H9 (cell line): ENCODE measurements around the gene EZH2. TPM values are rescaled to one million over a fixed set of nuclear protein-coding genes. Genes with fewer than 3 reads are reported as not detected.

Experiments used
- DNase-seq: peaks from one replicate; pipeline ENCODE4 v3.0.0-alpha.2; 2017
- H2AFZ ChIP-seq: one replicate; pipeline ENCODE4 v1.6.1; 2013; ENCODE audit warnings: mild to moderate bottlenecking, low read length, control low read depth, moderate library complexity
- H2AK5ac ChIP-seq: 2 replicates; pipeline ENCODE4 v1.6.1; 2013; ENCODE audit warnings: low read length, control low read depth, mixed read lengths; ENCODE audit not compliant: insufficient read length
- H2BK120ac ChIP-seq: one replicate; pipeline ENCODE4 v1.6.1; 2013; ENCODE audit warnings: low read depth, mild to moderate bottlenecking, low read length, control low read depth, inconsistent platforms; ENCODE audit not compliant: poor library complexity, severe bottlenecking
- H2BK12ac ChIP-seq: 2 replicates; pipeline ENCODE4 v1.6.1; 2013; ENCODE audit warnings: low read length, control low read depth, mixed read lengths, low read depth; ENCODE audit not compliant: insufficient read length
- H2BK15ac ChIP-seq: 2 replicates; pipeline ENCODE4 v1.6.1; 2013; ENCODE audit warnings: low read depth, low read length, control low read depth
- H2BK20ac ChIP-seq: one replicate; pipeline ENCODE4 v1.6.1; 2013; ENCODE audit warnings: low read depth, mild to moderate bottlenecking, low read length, control low read depth, inconsistent platforms; ENCODE audit not compliant: poor library complexity, severe bottlenecking
- H2BK5ac ChIP-seq: 2 replicates; pipeline ENCODE4 v1.6.1; 2013; ENCODE audit warnings: low read length, control low read depth, mixed read lengths; ENCODE audit not compliant: insufficient read length
- H3K14ac ChIP-seq: 2 replicates; pipeline ENCODE4 v1.6.1; 2013; ENCODE audit warnings: low read length, control low read depth; ENCODE audit not compliant: insufficient read depth
- H3K18ac ChIP-seq: 2 replicates; pipeline ENCODE4 v1.6.1; 2013; ENCODE audit warnings: low read depth, mild to moderate bottlenecking, mixed read lengths, low read length, control low read depth; ENCODE audit not compliant: insufficient read length
- H3K23ac ChIP-seq: 2 replicates; pipeline ENCODE4 v1.6.1; 2013; ENCODE audit warnings: low read length, control low read depth, mixed read lengths, low read depth; ENCODE audit not compliant: insufficient read length
- H3K23me2 ChIP-seq: 2 replicates; pipeline ENCODE4 v1.6.1; 2013; ENCODE audit warnings: low read depth, mild to moderate bottlenecking, mixed read lengths, low read length, control low read depth; ENCODE audit not compliant: insufficient read length, poor library complexity, severe bottlenecking
- H3K27ac ChIP-seq: 2 replicates; pipeline ENCODE4 v1.5.1; 2013; ENCODE audit warnings: low read length, control low read depth, mixed read lengths, low read depth; ENCODE audit not compliant: insufficient read length
- H3K27me3 ChIP-seq: 2 replicates; pipeline ENCODE4 v1.6.1; 2013; ENCODE audit warnings: low read length, control low read depth, inconsistent platforms; ENCODE audit not compliant: insufficient read depth
- H3K4ac ChIP-seq: 2 replicates; pipeline ENCODE4 v1.6.1; 2013; ENCODE audit warnings: low read depth, mild to moderate bottlenecking, control low read depth, inconsistent platforms, low read length, moderate library complexity
- H3K4me1 ChIP-seq: 2 replicates; pipeline ENCODE4 v1.6.1; 2013; ENCODE audit warnings: low read length, control low read depth, inconsistent platforms; ENCODE audit not compliant: insufficient read depth
- H3K4me2 ChIP-seq: 2 replicates; pipeline ENCODE4 v1.6.1; 2013; ENCODE audit warnings: low read length, control low read depth, mixed read lengths; ENCODE audit not compliant: insufficient read length, insufficient read depth
- H3K56ac ChIP-seq: 2 replicates; pipeline ENCODE4 v1.6.1; 2013; ENCODE audit warnings: low read depth, mild to moderate bottlenecking, mixed read lengths, low read length, control low read depth; ENCODE audit not compliant: insufficient read length
- H3K79me1 ChIP-seq: 2 replicates; pipeline ENCODE4 v1.6.1; 2013; ENCODE audit warnings: low read depth, mild to moderate bottlenecking, moderate library complexity, low read length, control low read depth, inconsistent platforms; ENCODE audit not compliant: insufficient read depth, poor library complexity, severe bottlenecking
- H3K79me2 ChIP-seq: 2 replicates; pipeline ENCODE4 v1.6.1; 2013; ENCODE audit warnings: low read length, control low read depth, inconsistent platforms; ENCODE audit not compliant: insufficient read depth
- H3K9ac ChIP-seq: 2 replicates; pipeline ENCODE4 v1.6.1; 2013; ENCODE audit warnings: low read length, control low read depth, mixed read lengths; ENCODE audit not compliant: insufficient read length; ENCODE audit errors: extremely low read depth
- H3K9me3 ChIP-seq: one replicate; pipeline ENCODE4 v1.6.1; 2013; ENCODE audit warnings: low read depth, low read length, inconsistent platforms; ENCODE audit not compliant: control insufficient read depth
- H3T11ph ChIP-seq: one replicate; pipeline ENCODE4 v1.6.1; 2013; ENCODE audit warnings: mild to moderate bottlenecking, low read length, control low read depth, inconsistent platforms
- H4K20me1 ChIP-seq: one replicate; pipeline ENCODE4 v1.6.1; 2013; ENCODE audit not compliant: control insufficient read depth, insufficient read length, insufficient read depth
- H4K5ac ChIP-seq: 2 replicates; pipeline ENCODE4 v1.6.1; 2013; ENCODE audit warnings: low read depth, mild to moderate bottlenecking, mixed read lengths, low read length, control low read depth; ENCODE audit not compliant: insufficient read length
- H4K8ac ChIP-seq: replicated peaks from 2 replicates; pipeline ENCODE4 v1.6.1; 2013; ENCODE audit warnings: low read length, control low read depth, mixed read lengths, low read depth; ENCODE audit not compliant: insufficient read length
- H4K91ac ChIP-seq: 2 replicates; pipeline ENCODE4 v1.6.1; 2013; ENCODE audit warnings: low read depth, mild to moderate bottlenecking, moderate library complexity, mixed read lengths, low read length, control low read depth; ENCODE audit not compliant: insufficient read length
- H3K27ac Mint-ChIP-seq, 3 experiments: 2 replicates in 2 of 3; 3 replicates in 1 of 3; pipeline ENCODE4 v1.8.0; 2020 to 2021; ENCODE audit warnings: mixed read lengths in 3 of 3, mild to moderate bottlenecking in 1 of 3, moderate library complexity in 1 of 3
- H3K27me3 Mint-ChIP-seq: 2 replicates; pipeline ENCODE4 v1.8.0; 2021; ENCODE audit warnings: low read depth, mild to moderate bottlenecking, moderate library complexity, mixed read lengths
- H3K36me3 Mint-ChIP-seq, 3 experiments: 2 replicates in 2 of 3; 3 replicates in 1 of 3; pipeline ENCODE4 v1.8.0; 2020 to 2021; ENCODE audit warnings: low read depth in 3 of 3, mixed read lengths in 3 of 3; ENCODE audit not compliant: insufficient read depth in 1 of 3
- H3K4me1 Mint-ChIP-seq, 2 experiments: 2 replicates each; pipeline ENCODE4 v1.8.0; 2020; ENCODE audit warnings: mixed read lengths in 2 of 2
- H3K4me3 Mint-ChIP-seq, 2 experiments: 2 replicates in 1 of 2; 3 replicates in 1 of 2; pipeline ENCODE4 v1.8.0; 2020 to 2021; ENCODE audit warnings: mild to moderate bottlenecking in 2 of 2, mixed read lengths in 2 of 2, moderate library complexity in 1 of 2
- H3K9me3 Mint-ChIP-seq, 2 experiments: 2 replicates in 1 of 2; 3 replicates in 1 of 2; pipeline ENCODE4 v1.8.0; 2020; ENCODE audit warnings: mild to moderate bottlenecking in 2 of 2, mixed read lengths in 2 of 2, moderate library complexity in 1 of 2
- WGBS: extraction: QIAGEN DNeasy Blood & Tissue Kit; methylation state at CpG from one replicate; pipeline ENCODE4 v1.1.7; 2013; ENCODE audit warnings: missing lambda C conversion rate, low lambda C conversion rate, mixed read lengths; ENCODE audit not compliant: insufficient read length; ENCODE audit errors: extremely low coverage; 5-methylcytosine and 5-hydroxymethylcytosine counted together
- total RNA-seq: library from RNA; stranded (reverse); gene quantifications from 2 replicates; pipeline ENCODE4 v1.2.1, GENCODE V29; 2021
- TF ChIP-seq, protein P1 (sequence below): fragments of 200-600 bp; sonication (generic); conservative IDR thresholded peaks from 3 replicates; pipeline ENCODE4 v1.8.0; 2021; ENCODE audit warnings: antibody characterized with exemption, mild to moderate bottlenecking

Gene EZH2
- total RNA-seq, 1 experiment from 2014 or later: 41.3 TPM

DNA sequence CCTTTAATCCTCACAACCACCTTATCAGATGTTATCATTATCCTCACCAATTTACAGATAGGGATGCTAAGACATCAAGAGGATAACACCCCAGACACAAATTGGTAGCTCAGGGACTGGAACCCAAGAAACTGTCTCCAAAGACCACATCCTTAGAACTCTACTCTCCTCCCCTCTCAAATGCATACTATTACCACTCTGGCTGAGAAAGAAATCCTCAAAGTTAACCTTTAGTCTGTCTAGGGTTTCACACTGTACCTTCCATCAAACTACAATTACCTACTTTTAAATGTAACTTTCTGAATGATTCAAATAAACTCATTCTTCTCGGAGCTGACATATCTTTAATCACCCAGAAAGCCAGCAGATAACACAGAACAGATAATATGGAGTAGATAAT, 6.6 kb downstream of the EZH2 start:
- H3K27ac ChIP-seq: no peak overlapping the region
- no peak overlapping the region for H2AFZ ChIP-seq
- no peaks in the 10 kb centered on the region for H3K9me3 Mint-ChIP-seq
- H2BK5ac ChIP-seq: no peak overlapping the region
- H4K91ac ChIP-seq: no peak overlapping the region
- H3K4ac ChIP-seq: no peak overlapping the region
- peaks cover 34% of the 10 kb centered on the region; the same call in 1 of the 2 replicates for H3K79me2 ChIP-seq
- no peak overlapping the region for H3K4me3 Mint-ChIP-seq
- no peaks in the 10 kb centered on the region for H3K4me1 ChIP-seq
- H3K9me3 ChIP-seq: no peaks in the 10 kb centered on the region
- H3K27me3 ChIP-seq: no peaks in the 10 kb centered on the region
- WGBS: no CpG with 5 or more reads among the region's 1 CpG
- TF ChIP-seq, protein P1, sequence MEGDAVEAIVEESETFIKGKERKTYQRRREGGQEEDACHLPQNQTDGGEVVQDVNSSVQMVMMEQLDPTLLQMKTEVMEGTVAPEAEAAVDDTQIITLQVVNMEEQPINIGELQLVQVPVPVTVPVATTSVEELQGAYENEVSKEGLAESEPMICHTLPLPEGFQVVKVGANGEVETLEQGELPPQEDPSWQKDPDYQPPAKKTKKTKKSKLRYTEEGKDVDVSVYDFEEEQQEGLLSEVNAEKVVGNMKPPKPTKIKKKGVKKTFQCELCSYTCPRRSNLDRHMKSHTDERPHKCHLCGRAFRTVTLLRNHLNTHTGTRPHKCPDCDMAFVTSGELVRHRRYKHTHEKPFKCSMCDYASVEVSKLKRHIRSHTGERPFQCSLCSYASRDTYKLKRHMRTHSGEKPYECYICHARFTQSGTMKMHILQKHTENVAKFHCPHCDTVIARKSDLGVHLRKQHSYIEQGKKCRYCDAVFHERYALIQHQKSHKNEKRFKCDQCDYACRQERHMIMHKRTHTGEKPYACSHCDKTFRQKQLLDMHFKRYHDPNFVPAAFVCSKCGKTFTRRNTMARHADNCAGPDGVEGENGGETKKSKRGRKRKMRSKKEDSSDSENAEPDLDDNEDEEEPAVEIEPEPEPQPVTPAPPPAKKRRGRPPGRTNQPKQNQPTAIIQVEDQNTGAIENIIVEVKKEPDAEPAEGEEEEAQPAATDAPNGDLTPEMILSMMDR: no peak
- no peak overlapping the region for H2BK120ac ChIP-seq
- no peak overlapping the region for H3K9ac ChIP-seq
- H4K20me1 ChIP-seq: no peaks in the 10 kb centered on the region
- no peak overlapping the region for H2AK5ac ChIP-seq
- no peak overlapping the region for H3T11ph ChIP-seq
- no peak overlapping the region for H3K56ac ChIP-seq
- H3K14ac ChIP-seq: no peak overlapping the region
- no peak overlapping the region for H3K4me2 ChIP-seq
- H2BK12ac ChIP-seq: no peak overlapping the region
- H3K4me1 Mint-ChIP-seq: peaks cover 23 to 36% of the 10 kb centered on the region in 2 experiments
- H4K5ac ChIP-seq: no peak overlapping the region
- H3K27ac Mint-ChIP-seq: peak overlapping the region in 1 of 3 experiments; percentile 61; a peak in 2 of 7 replicates
- no peaks in the 10 kb centered on the region for H3K23me2 ChIP-seq
- H2BK15ac ChIP-seq: no peak overlapping the region
- H2BK20ac ChIP-seq: no peak overlapping the region
- no peaks in the 10 kb centered on the region for H3K27me3 Mint-ChIP-seq
- no peaks in the 10 kb centered on the region; a peak in 1 of 7 replicates for H3K36me3 Mint-ChIP-seq
- peaks cover 7% of the 10 kb centered on the region for H3K79me1 ChIP-seq
- no peak overlapping the region for H4K8ac ChIP-seq
- H3K18ac ChIP-seq: no peak overlapping the region
- no peak for DNase-seq
- no peak overlapping the region for H3K23ac ChIP-seq
